ENCODE measurements around the gene KIF16B. TPM values are rescaled to one million over a fixed set of nuclear protein-coding genes. Genes with fewer than 3 reads are reported as not detected.

Gene KIF16B
- total RNA-seq, 4 donors from 2014 or later: 16.6 to 29.6 (median 20.2) TPM

DNA sequence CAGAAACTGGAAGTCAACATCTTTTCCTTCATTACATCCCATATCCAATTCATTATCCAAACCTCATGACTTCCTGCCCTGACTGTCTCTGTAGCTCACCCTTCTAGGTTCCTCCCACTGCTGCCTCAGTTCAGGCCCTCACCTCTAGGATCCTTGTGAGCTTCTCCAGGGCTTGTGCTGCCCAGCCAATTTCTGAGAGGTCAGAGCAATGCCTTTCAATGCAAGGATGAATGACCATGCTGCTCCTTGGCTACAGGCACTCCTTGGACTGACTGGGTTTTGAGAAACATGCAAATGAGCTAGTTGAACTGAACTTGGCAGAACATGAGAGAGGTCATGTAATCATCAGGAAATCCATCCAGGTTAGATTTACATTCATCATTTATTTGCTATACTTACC, 173.4 kb downstream of the KIF16B start:
- Histone ChIP-seq H3K4me3 (no peak overlapping the region), H3K9me3 (no peaks in the 10 kb centered on the region), H3K36me3 (peaks cover 0 to 56% (median 2%) of the 10 kb centered on the region in 3 donors), H3K27ac (no peak overlapping the region), H3K4me1 (peaks cover 0 to 15% (median 0%) of the 10 kb centered on the region in 3 donors), H3K27me3 (no peaks in the 10 kb centered on the region)
- intact Hi-C loops (cut with DNase I): no loop called here
- DNase-seq: no peak
- TF ChIP-seq CTCF (IDR thresholded peaks at IDR 0.05): no peak
- no peak for TF ChIP-seq POLR2A (IDR thresholded peaks at IDR 0.05)

GRCh38 chr20:16397086-16397485, 176.2 kb downstream of the KIF16B start:
- H3K4me3 ChIP-seq: no peak overlapping the region
- H3K36me3 ChIP-seq: peaks cover 0 to 30% (median 0%) of the 10 kb centered on the region in 3 donors
- no peak overlapping the region for H3K27ac ChIP-seq
- no peak for DNase-seq
- intact Hi-C loops (cut with DNase I): no loop called here
- peaks cover 0 to 15% (median 0%) of the 10 kb centered on the region in 3 donors for H3K4me1 ChIP-seq
- TF ChIP-seq CTCF (IDR thresholded peaks at IDR 0.05) (no peak), POLR2A (IDR thresholded peaks at IDR 0.05) (no peak)
- H3K27me3 ChIP-seq: no peaks in the 10 kb centered on the region
- WGBS, 2 donors: 27 to 40% methylated on average over 4 of the region's 4 CpGs
- H3K9me3 ChIP-seq: no peaks in the 10 kb centered on the region

- intact Hi-C loops (cut with DNase I): no loop called here
- Histone ChIP-seq H3K4me3 (no peak overlapping the region), H3K36me3 (peaks cover 0 to 35% (median 0%) of the 10 kb centered on the region in 3 donors), H3K9me3 (no peaks in the 10 kb centered on the region), H3K27me3 (no peaks in the 10 kb centered on the region), H3K27ac (no peak overlapping the region), H3K4me1 (peaks cover 0 to 15% (median 0%) of the 10 kb centered on the region in 3 donors)
- no peak for TF ChIP-seq POLR2A (IDR thresholded peaks at IDR 0.05)
- WGBS, 2 donors: 88 to 91% methylated on average over 1 of the region's 1 CpG
- DNase-seq: no peak
Observed at GRCh38 chr20:16395366-16395765, 177.9 kb downstream of the KIF16B start.

GRCh38 chr20:16394784-16395183, 178.5 kb downstream of the KIF16B start:
- 57 to 58% methylated on average over 4 of the region's 4 CpGs for WGBS, 2 donors
- Histone ChIP-seq H3K9me3 (no peaks in the 10 kb centered on the region), H3K4me3 (no peak overlapping the region), H3K27me3 (no peaks in the 10 kb centered on the region), H3K4me1 (peaks cover 0 to 15% (median 0%) of the 10 kb centered on the region in 3 donors), H3K27ac (no peak overlapping the region), H3K36me3 (peaks cover 0 to 35% (median 0%) of the 10 kb centered on the region in 3 donors)
- DNase-seq: no peak
- TF ChIP-seq POLR2A (IDR thresholded peaks at IDR 0.05) (no peak), CTCF (IDR thresholded peaks at IDR 0.05) (no peak)
- intact Hi-C loops (cut with DNase I): no loop called here

DNA sequence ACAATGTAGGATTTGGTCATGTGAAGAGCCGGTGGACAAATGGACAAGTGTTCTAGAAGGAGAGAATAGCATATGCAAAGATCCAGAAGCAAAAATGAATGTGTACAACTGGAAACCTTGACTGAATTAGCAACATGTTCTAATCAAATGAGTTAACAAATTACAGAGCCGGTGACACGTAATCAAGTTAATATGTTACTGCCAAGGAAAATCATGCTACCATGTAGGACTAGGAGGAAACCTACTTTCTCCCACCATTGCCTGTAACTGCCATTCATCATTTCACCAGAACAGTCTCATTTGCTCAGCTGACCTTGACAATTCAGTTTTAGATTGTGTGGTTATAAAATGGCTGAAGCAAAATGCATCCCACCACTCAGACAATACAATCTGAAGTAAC, 179.4 kb downstream of the KIF16B start:
- Histone ChIP-seq H3K27ac (no peak overlapping the region), H3K4me1 (peaks cover 0 to 15% (median 0%) of the 10 kb centered on the region in 3 donors), H3K27me3 (no peaks in the 10 kb centered on the region), H3K9me3 (no peaks in the 10 kb centered on the region), H3K4me3 (no peak overlapping the region), H3K36me3 (peaks cover 0 to 34% (median 0%) of the 10 kb centered on the region in 3 donors)
- 77 to 92% methylated on average over 3 of the region's 3 CpGs for WGBS, 2 donors
- TF ChIP-seq CTCF (IDR thresholded peaks at IDR 0.05) (no peak), POLR2A (IDR thresholded peaks at IDR 0.05) (no peak)
- intact Hi-C loops (cut with DNase I): no loop called here
- no peak for DNase-seq

DNA sequence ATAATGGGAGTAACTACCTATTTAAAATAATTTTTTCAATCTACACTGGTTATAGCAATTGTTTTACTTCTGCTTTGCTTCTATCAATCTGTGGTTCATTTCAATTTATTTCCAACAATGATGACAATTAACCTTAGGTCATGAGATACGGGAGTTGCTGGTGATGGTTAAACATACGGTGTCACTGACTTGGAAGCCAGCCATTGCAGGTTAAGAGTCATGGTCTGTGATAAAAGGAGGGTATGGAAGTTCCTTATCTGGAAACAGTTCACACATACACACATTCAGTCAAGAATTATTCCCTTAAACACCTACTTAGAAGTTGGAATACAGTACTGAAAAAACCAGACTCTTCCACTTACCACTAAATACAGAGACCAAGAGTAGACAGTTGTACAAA, 180.0 kb downstream of the KIF16B start:
- no peak overlapping the region for H3K4me3 ChIP-seq
- H3K27ac ChIP-seq: no peak overlapping the region
- no peaks in the 10 kb centered on the region for H3K9me3 ChIP-seq
- DNase-seq: no peak
- no peak for TF ChIP-seq POLR2A (IDR thresholded peaks at IDR 0.05)
- no peak for TF ChIP-seq CTCF (IDR thresholded peaks at IDR 0.05)
- WGBS, 2 donors: 68 to 74% methylated on average over 2 of the region's 2 CpGs
- peaks cover 0 to 15% (median 0%) of the 10 kb centered on the region in 3 donors for H3K4me1 ChIP-seq
- peaks cover 0 to 34% (median 0%) of the 10 kb centered on the region in 3 donors for H3K36me3 ChIP-seq
- intact Hi-C loops (cut with DNase I): no loop called here
- H3K27me3 ChIP-seq: no peaks in the 10 kb centered on the region
